ENCODE results near the gene AKT2. TPM values are rescaled to one million over a fixed set of nuclear protein-coding genes. Genes with fewer than 3 reads are reported as not detected.

The AKT2 gene
- total RNA-seq, 1 experiment from 2014 or later = 146 TPM

DNA sequence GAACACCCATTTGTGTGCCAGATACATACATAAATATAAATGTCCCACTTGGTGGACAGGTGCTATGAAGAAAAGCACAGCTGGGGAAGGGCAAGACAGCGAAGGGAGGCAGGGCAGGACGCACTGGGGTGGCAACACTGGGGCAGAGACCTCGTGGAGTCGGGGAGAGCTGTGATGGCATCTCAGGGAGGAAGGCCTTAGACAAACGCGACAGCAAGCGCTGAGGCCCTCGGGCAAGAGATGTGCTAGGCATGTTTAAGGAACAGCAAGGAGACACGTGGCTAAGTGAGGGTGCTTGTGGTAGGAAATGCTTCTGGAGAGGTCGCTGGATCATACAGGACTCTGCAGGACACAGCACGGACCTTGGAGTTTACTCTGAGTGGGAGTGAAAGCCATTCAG is 35.4 kb downstream of the AKT2 start:
- no peaks in the 10 kb centered on the region for H3K9me3 ChIP-seq (ENCODE audit: low read depth, low read length, poor library complexity, severe bottlenecking)
- POLR2A ChIA-PET (ENCODE audit: low non-redundant PET) = no interaction called here
- H3K27ac ChIP-seq (ENCODE audit: low read depth, low read length, poor library complexity, severe bottlenecking) = no peak overlapping the region
- H3K4me1 ChIP-seq (ENCODE audit: insufficient read depth, low read length, poor library complexity, severe bottlenecking) = peaks cover 5% of the 10 kb centered on the region
- H3K4me3 ChIP-seq (ENCODE audit: low read depth, low read length, poor library complexity, severe bottlenecking) = no peak overlapping the region
- TF ChIP-seq EZH2 (IDR thresholded peaks at IDR 0.05; ENCODE audit: borderline replicate concordance, low read depth, low read length, poor library complexity, severe bottlenecking) = no peak
- TF ChIP-seq, protein P1, sequence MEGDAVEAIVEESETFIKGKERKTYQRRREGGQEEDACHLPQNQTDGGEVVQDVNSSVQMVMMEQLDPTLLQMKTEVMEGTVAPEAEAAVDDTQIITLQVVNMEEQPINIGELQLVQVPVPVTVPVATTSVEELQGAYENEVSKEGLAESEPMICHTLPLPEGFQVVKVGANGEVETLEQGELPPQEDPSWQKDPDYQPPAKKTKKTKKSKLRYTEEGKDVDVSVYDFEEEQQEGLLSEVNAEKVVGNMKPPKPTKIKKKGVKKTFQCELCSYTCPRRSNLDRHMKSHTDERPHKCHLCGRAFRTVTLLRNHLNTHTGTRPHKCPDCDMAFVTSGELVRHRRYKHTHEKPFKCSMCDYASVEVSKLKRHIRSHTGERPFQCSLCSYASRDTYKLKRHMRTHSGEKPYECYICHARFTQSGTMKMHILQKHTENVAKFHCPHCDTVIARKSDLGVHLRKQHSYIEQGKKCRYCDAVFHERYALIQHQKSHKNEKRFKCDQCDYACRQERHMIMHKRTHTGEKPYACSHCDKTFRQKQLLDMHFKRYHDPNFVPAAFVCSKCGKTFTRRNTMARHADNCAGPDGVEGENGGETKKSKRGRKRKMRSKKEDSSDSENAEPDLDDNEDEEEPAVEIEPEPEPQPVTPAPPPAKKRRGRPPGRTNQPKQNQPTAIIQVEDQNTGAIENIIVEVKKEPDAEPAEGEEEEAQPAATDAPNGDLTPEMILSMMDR (conservative IDR thresholded peaks at IDR 0.05; ENCODE audit: low read depth, low read length) = no peak
- intact Hi-C loops (cut with micrococcal nuclease; ENCODE audit: unreplicated experiment) = no loop called here
- CTCF ChIA-PET = no interaction called here
- BruUV-seq (replicated peaks) = no TSS peak
- DNase-seq (ENCODE audit: low spot score) = no peak
- no peaks in the 10 kb centered on the region for H3K27me3 ChIP-seq (replicated peaks; ENCODE audit: insufficient read depth, low read depth, low read length, poor library complexity)
- H3K36me3 ChIP-seq (ENCODE audit: insufficient read depth, low read length, poor library complexity, severe bottlenecking) = peaks cover 13% of the 10 kb centered on the region

DNA sequence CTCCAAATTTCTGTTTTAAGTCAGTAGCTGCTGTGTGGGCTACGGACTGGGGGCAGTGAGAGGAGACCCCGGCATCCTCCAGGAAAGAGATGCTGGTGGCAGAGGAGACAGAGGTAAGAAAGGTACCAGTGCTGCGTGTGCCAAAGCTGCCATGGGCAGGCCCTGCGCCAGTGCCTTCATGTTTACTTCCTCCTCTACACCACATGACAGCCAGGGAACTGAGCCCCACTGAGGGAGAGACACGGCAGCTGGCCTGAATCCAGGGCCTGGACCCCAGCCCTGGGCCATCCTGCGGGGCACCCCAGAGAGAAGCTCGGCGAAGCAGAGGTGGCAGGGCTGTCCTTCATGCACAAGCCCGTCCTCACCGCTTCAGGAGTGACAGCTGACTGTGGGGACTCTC is 35.9 kb downstream of the AKT2 start:
- peaks cover 11% of the 10 kb centered on the region for H3K36me3 ChIP-seq (ENCODE audit: insufficient read depth, low read length, poor library complexity, severe bottlenecking)
- H3K27me3 ChIP-seq (replicated peaks; ENCODE audit: insufficient read depth, low read depth, low read length, poor library complexity) = no peaks in the 10 kb centered on the region
- H3K4me3 ChIP-seq (ENCODE audit: low read depth, low read length, poor library complexity, severe bottlenecking) = no peak overlapping the region
- TF ChIP-seq EZH2 (IDR thresholded peaks at IDR 0.05; ENCODE audit: borderline replicate concordance, low read depth, low read length, poor library complexity, severe bottlenecking) = no peak
- TF ChIP-seq, protein P1 (conservative IDR thresholded peaks at IDR 0.05; ENCODE audit: low read depth, low read length) = no peak
- ChIA-PET CTCF (no interaction called here), POLR2A (ENCODE audit: low non-redundant PET) (no interaction called here)
- H3K4me1 ChIP-seq (ENCODE audit: insufficient read depth, low read length, poor library complexity, severe bottlenecking) = peaks cover 8% of the 10 kb centered on the region
- H3K27ac ChIP-seq (ENCODE audit: low read depth, low read length, poor library complexity, severe bottlenecking) = no peak overlapping the region
- no peak for DNase-seq (ENCODE audit: low spot score)
- no TSS peak for BruUV-seq (replicated peaks)
- intact Hi-C loops (cut with micrococcal nuclease; ENCODE audit: unreplicated experiment) = no loop called here
- no peaks in the 10 kb centered on the region for H3K9me3 ChIP-seq (ENCODE audit: low read depth, low read length, poor library complexity, severe bottlenecking)

DNA sequence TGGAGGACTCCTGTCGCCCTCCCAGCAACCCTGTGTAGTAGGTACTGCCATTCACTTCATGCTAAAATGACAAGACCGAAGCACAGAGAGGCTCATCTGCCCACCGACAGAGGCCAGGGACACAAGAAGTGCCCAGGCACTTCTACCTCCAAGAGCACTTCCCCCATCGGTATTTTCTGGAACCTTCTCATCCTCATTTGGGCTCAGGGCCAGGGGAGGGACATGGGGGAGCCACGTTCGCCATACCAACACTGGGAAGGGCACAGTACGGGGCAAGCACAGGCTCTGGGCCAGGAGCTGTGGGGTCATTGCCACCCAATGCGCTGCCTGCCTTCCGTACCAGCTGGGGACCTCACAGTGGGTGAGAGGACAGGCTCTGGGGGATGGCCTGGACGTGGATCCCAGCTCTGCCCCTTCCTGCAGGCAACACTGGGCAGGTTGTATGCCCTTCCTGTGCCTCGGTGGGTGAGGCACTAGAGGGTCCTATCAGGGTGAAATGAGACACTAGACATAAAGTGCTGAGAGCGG is 37.3 kb downstream of the AKT2 start:
- Histone ChIP-seq H3K4me3 (ENCODE audit: low read depth, low read length, poor library complexity, severe bottlenecking) (no peak overlapping the region), H3K4me1 (ENCODE audit: insufficient read depth, low read length, poor library complexity, severe bottlenecking) (peaks cover 8% of the 10 kb centered on the region), H3K27me3 (replicated peaks; ENCODE audit: insufficient read depth, low read depth, low read length, poor library complexity) (no peaks in the 10 kb centered on the region), H3K27ac (ENCODE audit: low read depth, low read length, poor library complexity, severe bottlenecking) (peak overlapping the region; percentile 10), H3K36me3 (ENCODE audit: insufficient read depth, low read length, poor library complexity, severe bottlenecking) (peaks cover 3% of the 10 kb centered on the region), H3K9me3 (ENCODE audit: low read depth, low read length, poor library complexity, severe bottlenecking) (no peaks in the 10 kb centered on the region)
- no TSS peak for BruUV-seq (replicated peaks)
- TF ChIP-seq, protein P1 (conservative IDR thresholded peaks at IDR 0.05; ENCODE audit: low read depth, low read length) = no peak
- TF ChIP-seq EZH2 (IDR thresholded peaks at IDR 0.05; ENCODE audit: borderline replicate concordance, low read depth, low read length, poor library complexity, severe bottlenecking) = no peak
- intact Hi-C loops (cut with micrococcal nuclease; ENCODE audit: unreplicated experiment) = no loop called here
- no peak for DNase-seq (ENCODE audit: low spot score)
- POLR2A ChIA-PET (ENCODE audit: low non-redundant PET) = interaction anchor here (0.7 kb wide), 1 partner anchor 118 kb away, joined by 3 read pairs; no protein-coding TSS in a partner anchor
- CTCF ChIA-PET = no interaction called here
